Measurements from ENCODE around the gene ARHGEF6.

- TF ChIP-seq, protein P1, sequence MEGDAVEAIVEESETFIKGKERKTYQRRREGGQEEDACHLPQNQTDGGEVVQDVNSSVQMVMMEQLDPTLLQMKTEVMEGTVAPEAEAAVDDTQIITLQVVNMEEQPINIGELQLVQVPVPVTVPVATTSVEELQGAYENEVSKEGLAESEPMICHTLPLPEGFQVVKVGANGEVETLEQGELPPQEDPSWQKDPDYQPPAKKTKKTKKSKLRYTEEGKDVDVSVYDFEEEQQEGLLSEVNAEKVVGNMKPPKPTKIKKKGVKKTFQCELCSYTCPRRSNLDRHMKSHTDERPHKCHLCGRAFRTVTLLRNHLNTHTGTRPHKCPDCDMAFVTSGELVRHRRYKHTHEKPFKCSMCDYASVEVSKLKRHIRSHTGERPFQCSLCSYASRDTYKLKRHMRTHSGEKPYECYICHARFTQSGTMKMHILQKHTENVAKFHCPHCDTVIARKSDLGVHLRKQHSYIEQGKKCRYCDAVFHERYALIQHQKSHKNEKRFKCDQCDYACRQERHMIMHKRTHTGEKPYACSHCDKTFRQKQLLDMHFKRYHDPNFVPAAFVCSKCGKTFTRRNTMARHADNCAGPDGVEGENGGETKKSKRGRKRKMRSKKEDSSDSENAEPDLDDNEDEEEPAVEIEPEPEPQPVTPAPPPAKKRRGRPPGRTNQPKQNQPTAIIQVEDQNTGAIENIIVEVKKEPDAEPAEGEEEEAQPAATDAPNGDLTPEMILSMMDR (IDR thresholded peaks at IDR 0.05) = no peak
- TF ChIP-seq POLR2A (IDR thresholded peaks at IDR 0.05) = no peak
These were observed 68.0 kb downstream of the ARHGEF6 start for GRCh38 chrX:136712650-136713310.

Data from right lobe of liver (tissue), 4 donors.